ENCODE results near the gene GATAD2A. TPM values are rescaled to one million over a fixed set of nuclear protein-coding genes. Genes with fewer than 3 reads are reported as not detected.

GATAD2A gene
- polyA plus RNA-seq, 1 experiment, result 24.2 TPM

GRCh38 chr19:19532806-19533701 is 127.6 kb downstream of the GATAD2A start:
- no peak for DNase-seq (ENCODE audit: low read depth)
- ChIA-PET POLR2A (no interaction called here), CTCF (interaction anchor here (0.6 to 7.4 kb wide), 28 partner anchors 8 to 427 kb away, joined by 3 to 103 read pairs (median 5); partner anchors contain the start of genes GMIP, LPAR2, NDUFA13 and TSSK6)
- TF ChIP-seq, protein P1, sequence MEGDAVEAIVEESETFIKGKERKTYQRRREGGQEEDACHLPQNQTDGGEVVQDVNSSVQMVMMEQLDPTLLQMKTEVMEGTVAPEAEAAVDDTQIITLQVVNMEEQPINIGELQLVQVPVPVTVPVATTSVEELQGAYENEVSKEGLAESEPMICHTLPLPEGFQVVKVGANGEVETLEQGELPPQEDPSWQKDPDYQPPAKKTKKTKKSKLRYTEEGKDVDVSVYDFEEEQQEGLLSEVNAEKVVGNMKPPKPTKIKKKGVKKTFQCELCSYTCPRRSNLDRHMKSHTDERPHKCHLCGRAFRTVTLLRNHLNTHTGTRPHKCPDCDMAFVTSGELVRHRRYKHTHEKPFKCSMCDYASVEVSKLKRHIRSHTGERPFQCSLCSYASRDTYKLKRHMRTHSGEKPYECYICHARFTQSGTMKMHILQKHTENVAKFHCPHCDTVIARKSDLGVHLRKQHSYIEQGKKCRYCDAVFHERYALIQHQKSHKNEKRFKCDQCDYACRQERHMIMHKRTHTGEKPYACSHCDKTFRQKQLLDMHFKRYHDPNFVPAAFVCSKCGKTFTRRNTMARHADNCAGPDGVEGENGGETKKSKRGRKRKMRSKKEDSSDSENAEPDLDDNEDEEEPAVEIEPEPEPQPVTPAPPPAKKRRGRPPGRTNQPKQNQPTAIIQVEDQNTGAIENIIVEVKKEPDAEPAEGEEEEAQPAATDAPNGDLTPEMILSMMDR (IDR thresholded peaks at IDR 0.05; ENCODE audit: insufficient read depth, low read depth, low read length), result no peak
- Histone ChIP-seq H3K4me3 (ENCODE audit: low read depth, low read length) (no peak overlapping the region), H3K27me3 (ENCODE audit: control insufficient read depth, insufficient read depth, low read length) (no peaks in the 10 kb centered on the region; the same call in 1 of the 2 replicates), H3K36me3 (ENCODE audit: control insufficient read depth, insufficient read depth, low read length) (peaks cover 4% of the 10 kb centered on the region)

DNA sequence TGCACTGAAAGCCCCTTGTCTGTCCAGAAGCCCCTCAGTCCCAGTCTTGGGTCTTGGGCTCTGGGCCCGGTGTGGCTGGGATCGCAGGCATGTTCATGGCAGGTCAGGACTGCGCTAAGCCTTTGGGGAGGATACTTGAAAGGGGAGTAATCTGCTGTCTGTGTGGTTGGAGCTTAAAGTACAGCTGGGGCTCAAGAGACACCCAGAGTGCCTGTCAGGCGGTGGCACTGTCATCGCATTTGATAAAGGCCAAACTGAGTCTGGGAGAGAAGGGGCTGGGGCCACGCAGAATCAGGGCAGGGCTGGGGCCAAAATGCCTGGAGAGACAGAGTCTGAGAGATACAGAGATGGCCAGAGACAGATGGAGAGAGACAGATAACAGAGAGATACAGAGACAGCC is 128.4 kb downstream of the GATAD2A start:
- CTCF ChIA-PET, result interaction anchor here (1.9 to 7.4 kb wide), 2 partner anchors 19 to 120 kb away, joined by 5 to 103 read pairs; no protein-coding TSS in a partner anchor
- POLR2A ChIA-PET, result no interaction called here
- peaks cover 1% of the 10 kb centered on the region for H3K27me3 ChIP-seq (ENCODE audit: control insufficient read depth, insufficient read depth, low read length)
- TF ChIP-seq, protein P1 (IDR thresholded peaks at IDR 0.05; ENCODE audit: insufficient read depth, low read depth, low read length), result no peak
- peaks cover 2% of the 10 kb centered on the region; the same call in 1 of the 2 replicates for H3K36me3 ChIP-seq (ENCODE audit: control insufficient read depth, insufficient read depth, low read length)
- no peak for DNase-seq (ENCODE audit: low read depth)
- H3K4me3 ChIP-seq (ENCODE audit: low read depth, low read length), result no peak overlapping the region

DNA sequence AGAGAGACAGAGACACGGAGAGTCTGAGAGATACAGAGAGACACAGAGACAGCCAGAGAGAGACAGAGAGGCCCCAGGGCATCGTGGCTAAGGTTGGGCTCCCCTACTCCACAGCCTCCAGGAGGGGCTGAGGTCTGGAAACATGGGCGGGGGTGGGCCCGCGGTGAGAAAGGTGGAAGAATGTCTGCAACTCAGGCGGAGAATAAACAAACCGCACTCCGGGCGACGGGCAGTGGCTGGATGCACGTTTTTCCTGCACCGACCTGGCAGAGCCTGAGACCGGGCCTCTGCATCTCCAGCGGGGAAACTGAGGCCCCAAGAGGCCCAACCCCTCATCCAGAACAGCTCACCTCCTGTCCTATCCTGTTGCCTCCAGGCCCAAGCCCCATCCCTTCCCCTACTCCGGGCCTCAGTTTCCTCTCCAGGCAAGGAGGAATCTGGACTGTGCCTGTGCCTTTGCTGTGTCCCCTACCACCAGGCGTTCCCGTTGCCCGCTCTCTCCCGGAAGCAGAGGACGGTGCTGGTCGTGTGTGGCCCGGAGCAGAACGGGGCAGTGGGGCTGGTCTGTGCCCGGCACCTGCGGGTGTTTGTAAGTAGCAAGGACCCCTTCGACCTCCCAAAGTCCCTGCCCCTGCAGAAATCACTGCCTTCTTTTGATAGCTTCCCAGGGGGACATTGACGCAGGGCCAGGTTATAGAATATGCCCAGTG is 129.2 kb downstream of the GATAD2A start:
- Histone ChIP-seq H3K36me3 (ENCODE audit: control insufficient read depth, insufficient read depth, low read length) (no peaks in the 10 kb centered on the region), H3K27me3 (ENCODE audit: control insufficient read depth, insufficient read depth, low read length) (peaks cover 3% of the 10 kb centered on the region), H3K4me3 (ENCODE audit: low read depth, low read length) (no peak overlapping the region)
- ChIA-PET CTCF (interaction anchor here (0.7 to 1.4 kb wide), 3 partner anchors 17 to 110 kb away, joined by 3 to 6 read pairs (median 5); no protein-coding TSS in a partner anchor), POLR2A (no interaction called here)
- DNase-seq (ENCODE audit: low read depth), result no peak
- TF ChIP-seq, protein P1 (IDR thresholded peaks at IDR 0.05; ENCODE audit: insufficient read depth, low read depth, low read length), result no peak

DNA sequence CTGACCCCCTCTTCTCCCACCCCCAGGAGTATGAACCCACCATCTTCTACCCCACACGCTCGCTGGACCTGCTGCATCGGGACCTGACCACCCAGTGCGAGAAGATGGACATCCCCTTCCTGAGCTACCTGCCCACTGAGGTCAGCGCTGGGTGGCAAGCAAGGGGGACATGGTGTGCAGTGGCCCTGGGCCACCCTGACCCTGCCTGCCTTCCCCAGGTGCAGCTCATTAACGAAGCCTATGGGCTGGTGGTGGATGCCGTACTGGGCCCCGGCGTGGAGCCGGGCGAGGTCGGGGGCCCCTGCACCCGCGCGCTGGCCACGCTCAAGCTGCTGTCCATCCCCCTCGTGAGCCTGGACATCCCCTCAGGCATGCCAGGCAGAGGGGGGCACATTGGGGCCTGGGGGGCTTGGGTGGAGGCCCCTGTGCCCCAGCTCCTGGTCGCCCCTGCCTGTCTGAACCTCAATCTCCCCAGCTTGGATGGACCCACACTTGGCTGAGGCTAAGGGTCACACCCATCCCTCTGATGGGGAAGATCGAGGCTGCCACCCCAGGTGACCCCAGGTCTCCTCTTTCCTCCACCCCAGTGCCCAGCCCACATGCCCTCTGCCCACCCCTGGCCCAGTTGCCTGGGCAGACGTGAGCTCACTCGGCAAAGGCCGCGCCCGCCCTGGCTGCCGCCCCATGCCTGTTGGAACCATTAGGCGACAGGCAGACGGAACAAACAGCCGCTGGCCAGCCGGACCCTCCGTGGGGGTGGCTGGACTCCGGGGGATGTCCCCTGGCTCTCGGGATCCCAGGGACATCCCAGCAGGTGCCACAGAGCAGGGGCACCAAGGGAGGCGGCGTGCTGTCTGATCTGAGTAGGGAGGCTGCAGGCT is 130.1 kb downstream of the GATAD2A start:
- H3K36me3 ChIP-seq (ENCODE audit: control insufficient read depth, insufficient read depth, low read length), result no peaks in the 10 kb centered on the region
- TF ChIP-seq, protein P1 (IDR thresholded peaks at IDR 0.05; ENCODE audit: insufficient read depth, low read depth, low read length), result no peak
- peaks cover 3% of the 10 kb centered on the region for H3K27me3 ChIP-seq (ENCODE audit: control insufficient read depth, insufficient read depth, low read length)
- CTCF ChIA-PET, result interaction anchor here (0.7 to 1.4 kb wide), 3 partner anchors 16 to 109 kb away, joined by 3 to 6 read pairs (median 5); no protein-coding TSS in a partner anchor
- DNase-seq (ENCODE audit: low read depth), result no peak
- POLR2A ChIA-PET, result no interaction called here
- H3K4me3 ChIP-seq (ENCODE audit: low read depth, low read length), result no peak overlapping the region
